ENCODE measurements around the gene CREM.

CREM gene

GRCh38 chr10:35234073-35234472 lies 107.4 kb downstream of the CREM start:
- no peaks in the 10 kb centered on the region for H3K27me3 ChIP-seq (replicated peaks)
- in situ Hi-C loops (cut with HindIII; ENCODE audit: low pct_ligation_motif_present, low sequenced_read_pairs), result no loop called here
- no peak overlapping the region for H3K4me3 ChIP-seq (ENCODE audit: low read depth, low read length)
- TF ChIP-seq CTCF (IDR thresholded peaks at IDR 0.05; ENCODE audit: low read depth, low read length, missing control alignments), result no peak
- H3K27ac ChIP-seq, result no peak overlapping the region
- DNase-seq, result no peak
- H3K36me3 ChIP-seq (replicated peaks), result no peaks in the 10 kb centered on the region

GRCh38 chr10:35236739-35237138 lies 110.1 kb downstream of the CREM start:
- Histone ChIP-seq H3K27ac (no peak overlapping the region), H3K4me3 (ENCODE audit: low read depth, low read length) (no peak overlapping the region), H3K36me3 (replicated peaks) (no peaks in the 10 kb centered on the region), H3K27me3 (replicated peaks) (no peaks in the 10 kb centered on the region)
- DNase-seq, result peak; percentile 25
- in situ Hi-C loops (cut with HindIII; ENCODE audit: low pct_ligation_motif_present, low sequenced_read_pairs), result no loop called here
- TF ChIP-seq CTCF (IDR thresholded peaks at IDR 0.05; ENCODE audit: low read depth, low read length, missing control alignments), result peak; percentile 73

- H3K27ac ChIP-seq, result no peak overlapping the region
- H3K4me3 ChIP-seq (ENCODE audit: low read depth, low read length), result no peak overlapping the region
- no peak for TF ChIP-seq CTCF (IDR thresholded peaks at IDR 0.05; ENCODE audit: low read depth, low read length, missing control alignments)
- H3K27me3 ChIP-seq (replicated peaks), result no peaks in the 10 kb centered on the region
- H3K36me3 ChIP-seq (replicated peaks), result no peaks in the 10 kb centered on the region
- no peak for DNase-seq
- in situ Hi-C loops (cut with HindIII; ENCODE audit: low pct_ligation_motif_present, low sequenced_read_pairs), result no loop called here
These were observed 111.3 kb downstream of the CREM start for GRCh38 chr10:35237766-35238512.

GRCh38 chr10:35244549-35244948 lies 117.9 kb downstream of the CREM start:
- DNase-seq, result no peak
- Histone ChIP-seq H3K4me3 (ENCODE audit: low read depth, low read length) (no peak overlapping the region), H3K27ac (no peak overlapping the region), H3K27me3 (replicated peaks) (no peaks in the 10 kb centered on the region), H3K36me3 (replicated peaks) (no peaks in the 10 kb centered on the region)
- TF ChIP-seq CTCF (IDR thresholded peaks at IDR 0.05; ENCODE audit: low read depth, low read length, missing control alignments), result no peak
- in situ Hi-C loops (cut with HindIII; ENCODE audit: low pct_ligation_motif_present, low sequenced_read_pairs), result no loop called here

- no peak for DNase-seq
- H3K36me3 ChIP-seq (replicated peaks), result no peaks in the 10 kb centered on the region
- no peak overlapping the region for H3K4me3 ChIP-seq (ENCODE audit: low read depth, low read length)
- in situ Hi-C loops (cut with HindIII; ENCODE audit: low pct_ligation_motif_present, low sequenced_read_pairs), result no loop called here
- no peak overlapping the region for H3K27ac ChIP-seq
- no peak for TF ChIP-seq CTCF (IDR thresholded peaks at IDR 0.05; ENCODE audit: low read depth, low read length, missing control alignments)
- no peaks in the 10 kb centered on the region for H3K27me3 ChIP-seq (replicated peaks)
These were observed 120.2 kb downstream of the CREM start for GRCh38 chr10:35246770-35247343.

Data from brain microvascular endothelial cell (primary cell).